Activated CD4-positive, alpha-beta memory T cell treated with anti-CD3 and anti-CD28 coated beads, Interleukin-2, amount 10 ng/mL, durations not matched to agents 7 days and 5 days (primary cell): ENCODE measurements around the gene DUOX1. TPM values are rescaled to one million over a fixed set of nuclear protein-coding genes. Genes with fewer than 3 reads are reported as not detected.

ENCODE experiments used
- CTCF ChIA-PET: fragments of 350-600 bp; sonication (Branson Sonifier 250); formaldehyde crosslinking; loops from one replicate; lab custom pipeline; 2021; ENCODE audit warnings: antibody characterized with exemption, inconsistent platforms; lab: Charles Lee
- POLR2A ChIA-PET: fragments of 350-600 bp; sonication (Branson Sonifier 250); formaldehyde crosslinking; loops from one replicate; lab custom pipeline; 2021; ENCODE audit warnings: antibody characterized with exemption; lab: Charles Lee
- DNase-seq: peaks from one replicate; pipeline ENCODE4 v3.0.0-alpha.2; 2020
- H3K27ac Mint-ChIP-seq: one replicate; pipeline ENCODE4 v1.8.0; 2021; ENCODE audit warnings: mild to moderate bottlenecking, mixed read lengths
- H3K27me3 Mint-ChIP-seq: one replicate; pipeline ENCODE4 v1.8.0; 2021; ENCODE audit warnings: mixed read lengths
- H3K36me3 Mint-ChIP-seq: one replicate; pipeline ENCODE4 v1.8.0; 2021; ENCODE audit warnings: low read depth, mixed read lengths
- H3K4me1 Mint-ChIP-seq: one replicate; pipeline ENCODE4 v1.8.0; 2021; ENCODE audit warnings: mixed read lengths
- H3K4me3 Mint-ChIP-seq: one replicate; pipeline ENCODE4 v1.8.0; 2021; ENCODE audit warnings: mild to moderate bottlenecking, mixed read lengths
- H3K9me3 Mint-ChIP-seq: one replicate; pipeline ENCODE4 v1.8.0; 2021; ENCODE audit warnings: mixed read lengths
- total RNA-seq, 2 experiments: library from RNA; stranded (reverse); gene quantifications; one replicate each; pipeline ENCODE4 v1.2.3, GENCODE V29; 2021

DUOX1 gene
- total RNA-seq, 2 experiments from 2014 or later = 0.08 TPM; not detected in 1

- no peaks in the 10 kb centered on the region for H3K9me3 Mint-ChIP-seq
- no peak overlapping the region for H3K4me3 Mint-ChIP-seq
- H3K4me1 Mint-ChIP-seq = peaks cover 16% of the 10 kb centered on the region
- CTCF ChIA-PET = no interaction called here
- peaks cover 63% of the 10 kb centered on the region for H3K27me3 Mint-ChIP-seq
- DNase-seq = no peak
- no peaks in the 10 kb centered on the region for H3K36me3 Mint-ChIP-seq
- POLR2A ChIA-PET = no interaction called here
- H3K27ac Mint-ChIP-seq = no peak overlapping the region
Measured at GRCh38 chr15:45111390-45112142, 18.2 kb upstream of the DUOX1 start.

- H3K4me3 Mint-ChIP-seq = peak overlapping the region; percentile 0
- POLR2A ChIA-PET = no interaction called here
- CTCF ChIA-PET = interaction anchor here (1.7 kb wide), 1 partner anchor 15 kb away, joined by 6 read pairs; no protein-coding TSS in a partner anchor
- peaks cover 18% of the 10 kb centered on the region for H3K4me1 Mint-ChIP-seq
- peaks cover 68% of the 10 kb centered on the region for H3K27me3 Mint-ChIP-seq
- H3K36me3 Mint-ChIP-seq = no peaks in the 10 kb centered on the region
- no peak for DNase-seq
- H3K27ac Mint-ChIP-seq = no peak overlapping the region
- no peaks in the 10 kb centered on the region for H3K9me3 Mint-ChIP-seq
Measured at GRCh38 chr15:45112143-45112590, 17.6 kb upstream of the DUOX1 start.

GRCh38 chr15:45112591-45113379 is 17.0 kb upstream of the DUOX1 start:
- H3K4me3 Mint-ChIP-seq = peak overlapping the region; percentile 0
- peaks cover 24% of the 10 kb centered on the region for H3K4me1 Mint-ChIP-seq
- no peaks in the 10 kb centered on the region for H3K9me3 Mint-ChIP-seq
- H3K27me3 Mint-ChIP-seq = peaks cover 74% of the 10 kb centered on the region
- ChIA-PET CTCF (interaction anchor here (0.9 to 1.7 kb wide), 2 partner anchors 9 to 14 kb away, joined by 4 to 6 read pairs; no protein-coding TSS in a partner anchor), POLR2A (interaction anchor here (1.4 kb wide), 1 partner anchor 11 kb away, joined by 3 read pairs; no protein-coding TSS in a partner anchor)
- H3K27ac Mint-ChIP-seq = no peak overlapping the region
- no peak for DNase-seq
- H3K36me3 Mint-ChIP-seq = no peaks in the 10 kb centered on the region

- DNase-seq = no peak
- POLR2A ChIA-PET = interaction anchor here (1.4 to 1.6 kb wide), 2 partner anchors 10 to 17 kb away, joined by 3 read pairs; no protein-coding TSS in a partner anchor
- H3K9me3 Mint-ChIP-seq = no peaks in the 10 kb centered on the region
- H3K4me1 Mint-ChIP-seq = peaks cover 30% of the 10 kb centered on the region
- H3K27ac Mint-ChIP-seq = no peak overlapping the region
- CTCF ChIA-PET = interaction anchor here (0.9 to 1.7 kb wide), 2 partner anchors 8 to 13 kb away, joined by 4 to 6 read pairs; no protein-coding TSS in a partner anchor
- no peaks in the 10 kb centered on the region for H3K36me3 Mint-ChIP-seq
- H3K27me3 Mint-ChIP-seq = peaks cover 81% of the 10 kb centered on the region
- no peak overlapping the region for H3K4me3 Mint-ChIP-seq
Measured at GRCh38 chr15:45113380-45113990, 16.3 kb upstream of the DUOX1 start.

- H3K27ac Mint-ChIP-seq = no peak within 1 kb of the TSS
- DNase-seq = no peak
- peaks cover 30% of the 10 kb centered on the region for H3K4me1 Mint-ChIP-seq
- ChIA-PET CTCF (interaction anchor here (1.6 kb wide), 1 partner anchor 12 kb away, joined by 5 read pairs; no protein-coding TSS in a partner anchor), POLR2A (interaction anchor here (1.4 to 1.6 kb wide), 2 partner anchors 10 to 16 kb away, joined by 3 read pairs; no protein-coding TSS in a partner anchor)
- H3K27me3 Mint-ChIP-seq = peaks cover 81% of the 10 kb centered on the region
- no peaks in the 10 kb centered on the region for H3K36me3 Mint-ChIP-seq
- no peak within 1 kb of the TSS for H3K4me3 Mint-ChIP-seq
- no peaks in the 10 kb centered on the region for H3K9me3 Mint-ChIP-seq
Measured at GRCh38 chr15:45114076-45114750, 15.6 kb upstream of the DUOX1 start, which contains the start of the genes DUOX2 and DUOXA2. Gene DUOX2, minus strand, starts transcription at chr15:45114172. Its CDS starts 761 bp downstream, at chr15:45113411. Gene DUOXA2, plus strand, starts transcription at chr15:45114326. Its CDS starts 280 bp downstream, at chr15:45114606.

GRCh38 chr15:45114751-45115085 is 15.1 kb upstream of the DUOX1 start:
- Mint-ChIP-seq H3K36me3 (no peaks in the 10 kb centered on the region), H3K4me1 (peaks cover 30% of the 10 kb centered on the region)

GRCh38 chr15:45115312-45115820 is 14.4 kb upstream of the DUOX1 start:
- Mint-ChIP-seq H3K27me3 (peaks cover 73% of the 10 kb centered on the region), H3K4me3 (no peak overlapping the region), H3K27ac (no peak overlapping the region), H3K36me3 (no peaks in the 10 kb centered on the region), H3K9me3 (no peaks in the 10 kb centered on the region), H3K4me1 (peaks cover 30% of the 10 kb centered on the region)
- no peak for DNase-seq
- CTCF ChIA-PET = interaction anchor here (1.6 kb wide), 1 partner anchor 11 kb away, joined by 5 read pairs; no protein-coding TSS in a partner anchor
- POLR2A ChIA-PET = no interaction called here

More at GRCh38 chr15:45114751-45115085, 15.1 kb upstream of the DUOX1 start:
- Mint-ChIP-seq H3K9me3 (no peaks in the 10 kb centered on the region), H3K27me3 (peaks cover 76% of the 10 kb centered on the region), H3K4me3 (no peak overlapping the region), H3K27ac (no peak overlapping the region)
- POLR2A ChIA-PET = interaction anchor here (1.6 kb wide), 1 partner anchor 16 kb away, joined by 3 read pairs; no protein-coding TSS in a partner anchor
- DNase-seq = no peak
- CTCF ChIA-PET = interaction anchor here (1.6 kb wide), 1 partner anchor 12 kb away, joined by 5 read pairs; no protein-coding TSS in a partner anchor

GRCh38 chr15:45116006-45116481 is 13.8 kb upstream of the DUOX1 start:
- DNase-seq = no peak
- no peak overlapping the region for H3K27ac Mint-ChIP-seq
- no peak overlapping the region for H3K4me3 Mint-ChIP-seq
- no peaks in the 10 kb centered on the region for H3K36me3 Mint-ChIP-seq
- H3K27me3 Mint-ChIP-seq = peaks cover 73% of the 10 kb centered on the region
- H3K4me1 Mint-ChIP-seq = peaks cover 30% of the 10 kb centered on the region
- H3K9me3 Mint-ChIP-seq = no peaks in the 10 kb centered on the region
- ChIA-PET CTCF (no interaction called here), POLR2A (no interaction called here)

- POLR2A ChIA-PET = no interaction called here
- peaks cover 74% of the 10 kb centered on the region for H3K27me3 Mint-ChIP-seq
- CTCF ChIA-PET = no interaction called here
- H3K36me3 Mint-ChIP-seq = no peaks in the 10 kb centered on the region
- DNase-seq = no peak
- no peak overlapping the region for H3K4me3 Mint-ChIP-seq
- peaks cover 30% of the 10 kb centered on the region for H3K4me1 Mint-ChIP-seq
- no peak overlapping the region for H3K27ac Mint-ChIP-seq
- no peaks in the 10 kb centered on the region for H3K9me3 Mint-ChIP-seq
Measured at GRCh38 chr15:45116482-45117307, 13.1 kb upstream of the DUOX1 start.

- Mint-ChIP-seq H3K36me3 (no peaks in the 10 kb centered on the region), H3K27ac (no peak overlapping the region), H3K27me3 (peaks cover 68% of the 10 kb centered on the region), H3K9me3 (no peaks in the 10 kb centered on the region), H3K4me1 (peaks cover 24% of the 10 kb centered on the region), H3K4me3 (no peak overlapping the region)
- CTCF ChIA-PET = interaction anchor here (0.7 to 1.9 kb wide), 42 partner anchors 8 to 572 kb away, joined by 3 to 20 read pairs (median 4); partner anchors contain the start of genes DUOX1 and DUOXA1
- POLR2A ChIA-PET = interaction anchor here (1.2 to 1.4 kb wide), 3 partner anchors 9 to 50 kb away, joined by 3 to 6 read pairs (median 4); no protein-coding TSS in a partner anchor
- no peak for DNase-seq
Measured at GRCh38 chr15:45117308-45118130, 12.3 kb upstream of the DUOX1 start.
